Thyroid gland (tissue), 4 donors: ENCODE measurements around the gene CCNT1. TPM values are rescaled to one million over a fixed set of nuclear protein-coding genes. Genes with fewer than 3 reads are reported as not detected.

Experiments
- DNase-seq, 2 donors: peaks; one replicate each; pipeline ENCODE4 v3.0.0-alpha.2; 2019
- H3K27ac ChIP-seq, 3 donors: fragments of 200-600 bp; sonication (generic); 1 replicate in 2 of 3; 2 replicates in 1 of 3; pipeline ENCODE4 v1.5.1; 2016 to 2019; ENCODE audit warnings: mild to moderate bottlenecking in 1 of 3, moderate library complexity in 1 of 3
- H3K27me3 ChIP-seq: fragments of 200-600 bp; sonication (generic); one replicate; pipeline ENCODE4 v1.5.1; 2019
- H3K36me3 ChIP-seq, 2 donors: fragments of 200-600 bp; sonication (generic); one replicate each; pipeline ENCODE4 v1.5.1; 2016 to 2019
- H3K4me1 ChIP-seq, 2 donors: fragments of 200-600 bp; sonication (generic); one replicate each; pipeline ENCODE4 v1.5.1; 2017 to 2019
- H3K4me3 ChIP-seq, 3 donors: fragments of 200-600 bp; sonication (generic); replicated peaks in 1 of 3; 1 replicate in 2 of 3; 2 replicates in 1 of 3; pipeline ENCODE4 v1.5.1; 2016; ENCODE audit warnings: mild to moderate bottlenecking in 1 of 3
- H3K9me3 ChIP-seq: fragments of 200-600 bp; sonication (generic); one replicate; pipeline ENCODE4 v1.5.1; 2017
- POLR2A ChIP-seq, 2 donors: fragments of 450-650 bp; IDR thresholded peaks; one replicate each; pipeline ENCODE4 v1.6.1; 2017; ENCODE audit warnings: antibody characterized with exemption in 2 of 2, mild to moderate bottlenecking in 2 of 2, moderate library complexity in 1 of 2
- WGBS, 2 donors: methylation state at CpG; one replicate each; pipeline ENCODE4 v1.1.5; 2017; 5-methylcytosine and 5-hydroxymethylcytosine counted together
- intact Hi-C: fragments of 100-400 bp; cut with DNase I; formaldehyde crosslinking; loops from one replicate; pipeline ENCODE4 v1.15.1; 2023
- total RNA-seq, 4 donors: library from RNA; depleted of rRNA; stranded (reverse); fragments of >200 nt; gene quantifications; one replicate each; pipeline ENCODE4 v1.2.3, GENCODE V29; 2016
- TF ChIP-seq, protein P1 (sequence below), 6 experiments: fragments of 200-600 bp in 3 of 6; fragments of 450-650 bp in 3 of 6; sonication (generic) in 3 of 6; IDR thresholded peaks; one replicate each; pipeline ENCODE4 v1.5.1; 2016 to 2019; ENCODE audit warnings: antibody characterized with exemption in 6 of 6, mild to moderate bottlenecking in 2 of 6, inconsistent platforms in 1 of 6, moderate library complexity in 1 of 6

The CCNT1 gene
- total RNA-seq, result 10 to 100 TPM; 24.0 to 43.1 (median 40.6) TPM

DNA sequence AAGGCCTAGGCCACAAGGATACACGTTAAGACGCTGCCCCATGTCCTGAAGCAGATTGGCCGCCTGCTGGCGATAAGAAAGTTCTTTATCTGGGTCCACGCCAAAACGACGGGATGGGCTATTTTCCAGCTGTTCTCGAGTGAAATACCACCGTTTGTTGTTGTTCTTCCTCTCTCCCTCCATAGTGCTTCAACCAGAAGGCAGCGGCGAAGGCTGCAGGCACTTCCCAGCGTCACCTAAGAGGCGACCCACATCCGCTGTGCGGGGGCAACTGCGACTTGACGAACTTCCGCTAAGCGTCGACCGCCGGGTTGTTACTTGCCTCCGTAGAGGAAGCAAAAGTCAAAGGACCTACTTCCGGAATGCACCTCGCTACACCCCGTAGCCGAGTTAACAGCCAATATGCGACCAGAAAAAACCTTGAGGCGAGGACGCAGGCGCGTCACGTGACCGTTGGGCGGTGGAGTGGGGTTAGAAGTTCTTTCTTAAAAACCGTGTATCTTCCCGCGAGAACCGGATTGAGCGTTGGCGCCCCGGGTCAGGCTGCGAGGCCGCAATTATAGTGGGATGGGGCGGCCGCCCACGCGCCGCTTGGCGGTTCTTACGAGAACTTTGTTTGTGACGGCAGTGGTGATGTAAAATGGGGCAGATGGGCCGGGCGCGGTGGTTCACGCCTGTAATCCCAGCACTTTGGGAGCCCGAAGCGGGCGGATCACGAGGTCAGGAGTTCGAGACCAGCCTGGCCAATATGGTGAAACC lies at the start of gene CCNT1:
Gene CCNT1 (minus strand): TSS at position 215 of the 759 bp plus-strand sequence. CDS start 32 bp downstream, at position 183.
- Histone ChIP-seq H3K4me1 (peaks cover 15 to 19% of the 10 kb centered on the region in 2 donors), H3K36me3 (peaks cover 5 to 13% of the 10 kb centered on the region in 2 donors), H3K27me3 (no peaks in the 10 kb centered on the region), H3K9me3 (no peaks in the 10 kb centered on the region), H3K27ac (peak within 1 kb of the TSS; percentile 85 to 97 (median 89)), H3K4me3 (peak within 1 kb of the TSS; percentile 67 to 77 (median 67))
- TF ChIP-seq, protein P1, sequence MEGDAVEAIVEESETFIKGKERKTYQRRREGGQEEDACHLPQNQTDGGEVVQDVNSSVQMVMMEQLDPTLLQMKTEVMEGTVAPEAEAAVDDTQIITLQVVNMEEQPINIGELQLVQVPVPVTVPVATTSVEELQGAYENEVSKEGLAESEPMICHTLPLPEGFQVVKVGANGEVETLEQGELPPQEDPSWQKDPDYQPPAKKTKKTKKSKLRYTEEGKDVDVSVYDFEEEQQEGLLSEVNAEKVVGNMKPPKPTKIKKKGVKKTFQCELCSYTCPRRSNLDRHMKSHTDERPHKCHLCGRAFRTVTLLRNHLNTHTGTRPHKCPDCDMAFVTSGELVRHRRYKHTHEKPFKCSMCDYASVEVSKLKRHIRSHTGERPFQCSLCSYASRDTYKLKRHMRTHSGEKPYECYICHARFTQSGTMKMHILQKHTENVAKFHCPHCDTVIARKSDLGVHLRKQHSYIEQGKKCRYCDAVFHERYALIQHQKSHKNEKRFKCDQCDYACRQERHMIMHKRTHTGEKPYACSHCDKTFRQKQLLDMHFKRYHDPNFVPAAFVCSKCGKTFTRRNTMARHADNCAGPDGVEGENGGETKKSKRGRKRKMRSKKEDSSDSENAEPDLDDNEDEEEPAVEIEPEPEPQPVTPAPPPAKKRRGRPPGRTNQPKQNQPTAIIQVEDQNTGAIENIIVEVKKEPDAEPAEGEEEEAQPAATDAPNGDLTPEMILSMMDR (IDR thresholded peaks at IDR 0.05), result peak in 4 of 6 experiments; percentile 13 to 58 (median 42)
- peak; percentile 30 to 70 for TF ChIP-seq POLR2A (IDR thresholded peaks at IDR 0.05)
- peak; percentile 99 for DNase-seq
- WGBS, 2 donors, result 0% methylated on average over 38 to 50 of the region's 61 CpGs
- intact Hi-C loops, result no loop called here

DNA sequence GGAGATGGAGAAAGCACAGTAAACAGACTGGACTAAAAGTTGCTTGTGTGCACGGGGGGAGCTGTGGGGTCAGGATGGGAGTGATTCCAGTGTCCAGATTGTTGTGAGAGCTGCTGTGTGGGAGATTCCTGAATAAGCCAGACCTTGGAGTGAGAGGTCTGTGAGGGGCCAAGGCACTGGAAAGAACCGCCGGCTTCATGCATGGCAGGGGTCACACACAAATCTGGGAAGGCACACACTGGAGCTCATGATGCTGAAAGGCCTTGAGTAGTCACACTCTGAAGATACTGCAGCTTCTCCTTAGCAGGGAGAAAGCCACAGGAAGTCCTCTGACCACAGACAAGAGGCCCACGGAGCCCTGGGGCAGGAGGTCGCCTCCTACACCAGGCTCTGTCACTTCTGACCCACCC lies 49.3 kb upstream of the CCNT1 start:
- intact Hi-C loops, result no loop called here
- WGBS, 2 donors, result 74 to 86% methylated on average over 3 to 5 of the region's 5 CpGs
- H3K27ac ChIP-seq, result no peak overlapping the region
- no peaks in the 10 kb centered on the region for H3K9me3 ChIP-seq
- peaks cover 0 to 4% of the 10 kb centered on the region in 2 donors for H3K4me1 ChIP-seq
- H3K36me3 ChIP-seq, result peaks cover 7 to 15% of the 10 kb centered on the region in 2 donors
- no peak overlapping the region for H3K4me3 ChIP-seq
- no peak for DNase-seq
- TF ChIP-seq, protein P1 (IDR thresholded peaks at IDR 0.05), result no peak
- TF ChIP-seq POLR2A (IDR thresholded peaks at IDR 0.05), result no peak
- no peaks in the 10 kb centered on the region for H3K27me3 ChIP-seq

DNA sequence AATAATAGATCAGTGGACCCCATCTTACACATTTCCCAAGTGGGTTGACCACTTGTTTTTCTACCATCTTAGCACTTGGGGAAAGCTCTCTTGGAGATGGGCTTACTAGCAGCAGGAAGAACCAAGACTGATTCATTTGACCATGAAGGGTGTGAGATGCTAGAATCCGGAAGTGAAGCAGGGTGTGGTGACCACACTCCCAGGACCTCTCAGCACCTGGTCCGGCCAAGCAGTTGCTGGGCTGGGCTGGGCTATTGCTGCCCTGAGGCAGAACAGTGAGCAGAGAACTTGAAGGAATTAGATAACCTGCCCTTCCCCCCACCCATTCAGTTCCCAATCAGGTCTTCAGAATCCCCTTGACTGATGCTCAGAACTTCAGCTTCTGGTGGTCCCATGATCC lies 48.0 kb upstream of the CCNT1 start:
- H3K36me3 ChIP-seq, result peaks cover 0 to 9% of the 10 kb centered on the region in 2 donors
- TF ChIP-seq, protein P1 (IDR thresholded peaks at IDR 0.05), result no peak
- TF ChIP-seq POLR2A (IDR thresholded peaks at IDR 0.05), result no peak
- peaks cover 0 to 4% of the 10 kb centered on the region in 2 donors for H3K4me1 ChIP-seq
- 74 to 82% methylated on average over 2 of the region's 2 CpGs for WGBS, 2 donors
- H3K27me3 ChIP-seq, result no peaks in the 10 kb centered on the region
- intact Hi-C loops, result no loop called here
- H3K9me3 ChIP-seq, result no peaks in the 10 kb centered on the region
- DNase-seq, result no peak
- no peak overlapping the region for H3K4me3 ChIP-seq
- H3K27ac ChIP-seq, result no peak overlapping the region

DNA sequence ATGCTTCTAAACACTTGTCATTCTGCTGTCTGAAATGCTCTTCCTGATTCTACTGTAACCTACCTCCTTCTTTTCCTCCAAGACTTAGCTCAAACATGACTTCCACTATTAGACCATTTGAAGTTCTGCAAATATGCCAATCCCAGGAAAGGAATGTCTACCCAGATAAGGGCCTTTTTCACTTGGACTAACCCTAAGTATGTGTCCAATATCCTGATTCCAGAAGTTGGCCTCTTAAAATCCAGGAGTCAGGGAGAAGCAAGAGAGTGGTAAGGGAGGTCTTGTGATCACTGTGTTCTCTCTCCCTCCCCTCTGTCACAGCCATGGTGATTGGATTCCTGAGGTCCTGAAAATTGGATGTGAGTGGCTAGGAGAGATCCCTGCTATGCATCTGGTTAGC lies 42.2 kb upstream of the CCNT1 start:
- H3K36me3 ChIP-seq, result no peaks in the 10 kb centered on the region
- H3K4me3 ChIP-seq, result no peak overlapping the region
- TF ChIP-seq, protein P1 (IDR thresholded peaks at IDR 0.05), result no peak
- TF ChIP-seq POLR2A (IDR thresholded peaks at IDR 0.05), result no peak
- H3K9me3 ChIP-seq, result no peaks in the 10 kb centered on the region
- intact Hi-C loops, result no loop called here
- no peak for DNase-seq
- H3K4me1 ChIP-seq, result no peaks in the 10 kb centered on the region
- H3K27ac ChIP-seq, result no peak overlapping the region
- H3K27me3 ChIP-seq, result no peaks in the 10 kb centered on the region

DNA sequence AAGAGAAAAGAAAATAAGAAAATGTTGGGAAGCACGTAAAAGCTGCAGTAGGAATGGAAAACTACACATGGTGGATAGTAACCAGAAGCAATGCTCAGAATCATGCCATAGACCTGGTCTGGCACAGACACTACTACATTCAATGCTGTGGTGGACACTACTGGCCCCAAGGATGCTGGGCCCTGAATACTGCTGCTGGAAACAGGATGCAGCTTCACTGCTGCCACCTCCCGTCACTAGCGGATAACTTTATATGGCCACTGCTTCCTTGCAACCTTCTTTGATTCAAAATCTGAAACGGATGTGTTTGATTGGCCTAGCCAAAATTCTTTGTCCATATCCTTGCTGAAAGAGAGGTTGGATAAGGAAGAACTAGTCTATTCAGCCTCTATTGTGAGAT lies 41.7 kb upstream of the CCNT1 start:
- H3K4me1 ChIP-seq, result no peaks in the 10 kb centered on the region
- no peaks in the 10 kb centered on the region for H3K9me3 ChIP-seq
- H3K36me3 ChIP-seq, result no peaks in the 10 kb centered on the region
- no peak for DNase-seq
- TF ChIP-seq, protein P1 (IDR thresholded peaks at IDR 0.05), result no peak
- no peak for TF ChIP-seq POLR2A (IDR thresholded peaks at IDR 0.05)
- 62 to 65% methylated on average over 4 of the region's 4 CpGs for WGBS, 2 donors
- intact Hi-C loops, result no loop called here
- no peak overlapping the region for H3K4me3 ChIP-seq
- no peak overlapping the region for H3K27ac ChIP-seq
- no peaks in the 10 kb centered on the region for H3K27me3 ChIP-seq
